NCI-H1436 (cell line): ENCODE results near the gene EAF1.
"Not testable (repeated sequence)": the region's sequence is repeated elsewhere in the genome, so short reads cannot be mapped to it uniquely, and the experiment has no call there.

Experiments used
- DNase-seq: peaks from one replicate; lab custom pipeline; 2025; lab: John Stamatoyannopoulos, UW

EAF1 gene

DNA sequence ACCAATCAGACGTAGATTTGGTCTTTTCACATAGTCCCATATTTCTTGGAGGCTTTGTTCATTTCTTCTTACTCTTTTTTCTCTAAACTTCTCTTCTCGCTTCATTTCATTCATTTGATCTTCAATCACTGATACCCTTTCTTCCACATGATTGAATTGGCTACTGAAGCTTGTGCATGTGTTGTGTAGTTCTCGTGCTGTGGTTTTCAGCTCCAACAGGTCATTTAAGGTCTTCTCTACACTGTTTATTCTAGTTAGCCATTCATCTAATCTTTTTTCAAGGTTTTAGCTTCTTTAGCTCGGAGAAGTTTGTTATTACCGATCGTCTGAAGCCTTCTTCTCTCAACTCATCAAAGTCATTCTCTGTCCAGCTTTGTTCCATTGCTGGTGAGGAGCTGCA, 57.2 kb downstream of the EAF1 start:
- not testable (repeated sequence) for DNase-seq

GRCh38 chr3:15486020-15486419, 58.6 kb downstream of the EAF1 start:
- no peak for DNase-seq

DNA sequence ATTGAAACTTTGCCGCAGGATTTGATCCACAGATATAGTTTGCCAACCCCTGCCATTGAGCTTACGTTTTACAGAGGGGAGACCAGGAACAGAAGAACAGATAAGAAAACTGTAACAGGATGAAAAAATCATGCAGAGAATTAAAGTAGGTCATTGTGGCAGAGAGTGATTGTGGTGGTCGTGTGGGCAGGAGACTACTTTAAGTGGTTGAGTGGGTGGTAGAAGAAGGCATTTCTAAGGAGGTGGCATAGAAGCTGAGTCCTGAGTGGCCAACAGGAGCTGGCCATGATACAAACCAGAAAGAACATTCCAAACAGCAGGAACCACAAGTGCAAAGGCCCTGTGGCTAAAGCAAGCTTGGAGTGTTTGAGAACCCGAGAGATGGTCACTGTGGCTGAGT, 59.6 kb downstream of the EAF1 start:
- DNase-seq: no peak

GRCh38 chr3:15488002-15488401, 60.6 kb downstream of the EAF1 start:
- no peak for DNase-seq

DNA sequence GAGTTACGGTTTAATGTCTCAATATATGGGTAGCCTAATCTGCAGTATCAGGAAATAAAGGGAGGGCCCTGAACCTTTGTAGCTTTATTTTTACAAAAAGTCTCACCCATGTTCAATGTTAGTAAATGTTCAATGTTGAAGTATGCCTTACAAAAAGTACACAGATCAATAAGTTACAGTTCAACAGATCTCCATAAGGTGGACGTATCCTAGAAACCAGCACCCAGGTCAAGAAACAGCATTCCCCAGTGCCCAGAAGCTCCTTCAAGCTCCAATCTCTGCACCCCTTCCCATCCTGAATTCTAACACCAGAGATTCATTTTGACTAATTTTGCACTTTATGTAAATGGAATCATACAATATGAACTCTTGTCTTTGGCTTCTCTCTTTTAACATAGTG, 62.8 kb downstream of the EAF1 start:
- no peak for DNase-seq

- DNase-seq: no peak
Measured at GRCh38 chr3:15491143-15491542, 63.7 kb downstream of the EAF1 start.
